Ascending aorta (tissue), 2 donors: Measurements from ENCODE around the gene JAK1. TPM values are rescaled to one million over a fixed set of nuclear protein-coding genes. Genes with fewer than 3 reads are reported as not detected.

Experiments used
- DNase-seq, 2 donors: peaks; one replicate each; pipeline ENCODE4 v3.0.0-alpha.2; 2019; ENCODE audit warnings: low spot score in 2 of 2
- H3K27ac ChIP-seq, 2 donors: fragments of 200-600 bp; sonication (generic); one replicate each; pipeline ENCODE4 v1.5.1; 2016 to 2017; ENCODE audit warnings: mild to moderate bottlenecking in 1 of 2
- H3K27me3 ChIP-seq: fragments of 200-600 bp; sonication (generic); one replicate; pipeline ENCODE4 v1.5.1; 2017
- H3K36me3 ChIP-seq, 2 donors: fragments of 200-600 bp; sonication (generic); one replicate each; pipeline ENCODE4 v1.5.1; 2016
- H3K4me1 ChIP-seq, 2 donors: fragments of 200-600 bp; sonication (generic); one replicate each; pipeline ENCODE4 v1.5.1; 2016 to 2017; ENCODE audit warnings: mild to moderate bottlenecking in 1 of 2
- H3K4me3 ChIP-seq, 2 donors: fragments of 200-600 bp; sonication (generic); one replicate each; pipeline ENCODE4 v1.5.1; 2016 to 2017; ENCODE audit warnings: mild to moderate bottlenecking in 1 of 2
- H3K9me3 ChIP-seq, 2 donors: fragments of 200-600 bp; sonication (generic); one replicate each; pipeline ENCODE4 v1.5.1; 2016
- CTCF ChIP-seq, 3 experiments: fragments of 200-600 bp in 2 of 3; fragments of 450-650 bp in 1 of 3; sonication (generic) in 2 of 3; IDR thresholded peaks; one replicate each; pipeline ENCODE4 v1.5.1; 2016 to 2019; ENCODE audit warnings: antibody characterized with exemption in 3 of 3, mild to moderate bottlenecking in 1 of 3, moderate library complexity in 1 of 3
- intact Hi-C: fragments of 100-400 bp; cut with DNase I; formaldehyde crosslinking; loops from one replicate; pipeline ENCODE4 v1.15.1; 2023
- total RNA-seq: library from RNA; depleted of rRNA; stranded (reverse); fragments of >200 nt; gene quantifications from one replicate; pipeline ENCODE4 v1.1.0, GENCODE V29; 2016

Gene JAK1
- total RNA-seq, 1 donor from 2014 or later = 53.5 TPM

- intact Hi-C loops = no loop called here
- TF ChIP-seq CTCF (IDR thresholded peaks at IDR 0.05) = no peak
Measured at GRCh38 chr1:64893921-64894320, 72.4 kb downstream of the JAK1 start.

GRCh38 chr1:64892576-64893573 is 73.5 kb downstream of the JAK1 start:
- Histone ChIP-seq H3K9me3 (no peaks in the 10 kb centered on the region), H3K27ac (no peak overlapping the region), H3K4me3 (no peak overlapping the region), H3K27me3 (no peaks in the 10 kb centered on the region), H3K36me3 (no peaks in the 10 kb centered on the region), H3K4me1 (peaks cover 0 to 34% of the 10 kb centered on the region in 2 donors)
- no peak for TF ChIP-seq CTCF (IDR thresholded peaks at IDR 0.05)
- intact Hi-C loops = no loop called here
- no peak for DNase-seq

More at GRCh38 chr1:64893921-64894320, 72.4 kb downstream of the JAK1 start:
- H3K9me3 ChIP-seq = no peaks in the 10 kb centered on the region
- H3K27ac ChIP-seq = no peak overlapping the region
- no peaks in the 10 kb centered on the region for H3K36me3 ChIP-seq
- H3K4me3 ChIP-seq = no peak overlapping the region
- no peak for DNase-seq
- peaks cover 4 to 40% of the 10 kb centered on the region in 2 donors for H3K4me1 ChIP-seq
- no peaks in the 10 kb centered on the region for H3K27me3 ChIP-seq

GRCh38 chr1:64891448-64891825 is 74.9 kb downstream of the JAK1 start:
- H3K4me1 ChIP-seq = peaks cover 0 to 27% of the 10 kb centered on the region in 2 donors
- no peaks in the 10 kb centered on the region for H3K27me3 ChIP-seq
- no peak overlapping the region for H3K4me3 ChIP-seq
- H3K36me3 ChIP-seq = no peaks in the 10 kb centered on the region
- no peak for DNase-seq
- intact Hi-C loops = no loop called here
- H3K9me3 ChIP-seq = no peaks in the 10 kb centered on the region
- no peak overlapping the region for H3K27ac ChIP-seq
- no peak for TF ChIP-seq CTCF (IDR thresholded peaks at IDR 0.05)

- Histone ChIP-seq H3K27me3 (no peaks in the 10 kb centered on the region), H3K27ac (no peak overlapping the region), H3K4me3 (no peak overlapping the region), H3K9me3 (no peaks in the 10 kb centered on the region), H3K4me1 (peaks cover 0 to 27% of the 10 kb centered on the region in 2 donors), H3K36me3 (no peaks in the 10 kb centered on the region)
- TF ChIP-seq CTCF (IDR thresholded peaks at IDR 0.05) = no peak
- intact Hi-C loops = no loop called here
- DNase-seq = no peak
Measured at GRCh38 chr1:64890699-64891447, 75.5 kb downstream of the JAK1 start.

- Histone ChIP-seq H3K27me3 (no peaks in the 10 kb centered on the region), H3K36me3 (peaks cover 6% of the 10 kb centered on the region in 2 donors), H3K4me3 (no peak overlapping the region)
Measured at GRCh38 chr1:64887689-64888217, 78.6 kb downstream of the JAK1 start.

More at GRCh38 chr1:64887689-64888217, 78.6 kb downstream of the JAK1 start:
- no peak for DNase-seq
- intact Hi-C loops = no loop called here
- no peak for TF ChIP-seq CTCF (IDR thresholded peaks at IDR 0.05)
- no peaks in the 10 kb centered on the region for H3K9me3 ChIP-seq
- no peak overlapping the region for H3K27ac ChIP-seq
- peaks cover 0 to 17% of the 10 kb centered on the region in 2 donors for H3K4me1 ChIP-seq
